ENCODE measurements around the gene HEATR5A. TPM values are rescaled to one million over a fixed set of nuclear protein-coding genes. Genes with fewer than 3 reads are reported as not detected.
A peak's percentile ranks its signal among the peaks of the same experiment; 100 is the strongest.

Gene HEATR5A
- total and polyA plus RNA-seq, 11 donors = 22.4 to 57.6 (median 45.5) TPM

GRCh38 chr14:31419179-31419966 lies 977 bp downstream of the HEATR5A start:
- Histone ChIP-seq H3K9me3 (no peaks in the 10 kb centered on the region), H3K4me3 (peak overlapping the region; percentile 73 to 98 (median 94)), H3K36me3 (no peaks in the 10 kb centered on the region), H3K27ac (peak overlapping the region; percentile 70 to 96 (median 90)), H3K27me3 (no peaks in the 10 kb centered on the region), H3K4me1 (peaks cover 0 to 31% (median 23%) of the 10 kb centered on the region in 12 donors)
- ATAC-seq (no peak), DNase-seq (no peak)
- no peak for TF ChIP-seq CTCF (IDR thresholded peaks at IDR 0.05)
- TF ChIP-seq POLR2A (IDR thresholded peaks at IDR 0.05) = no peak
- WGBS, 4 donors = 5 to 9% (median 9%) methylated on average over 9 of the region's 9 CpGs
- intact Hi-C loops (cut with DNase I) = loop anchor here in 1 of 10 donors (5.0 kb wide), 1 partner anchor 212 kb away; the partner anchor contains the start of gene HECTD1

GRCh38 chr14:31418440-31418839 lies 1.9 kb downstream of the HEATR5A start:
- Histone ChIP-seq H3K9me3 (no peaks in the 10 kb centered on the region), H3K4me3 (peak overlapping the region in 3 of 12 donors; percentile 4 to 95 (median 92)), H3K27me3 (no peaks in the 10 kb centered on the region), H3K4me1 (peaks cover 0 to 36% (median 25%) of the 10 kb centered on the region in 12 donors), H3K36me3 (no peaks in the 10 kb centered on the region), H3K27ac (peak overlapping the region in 4 of 12 donors; percentile 1 to 83 (median 7))
- TF ChIP-seq POLR2A (IDR thresholded peaks at IDR 0.05) (no peak), CTCF (IDR thresholded peaks at IDR 0.05) (no peak)
- DNase-seq (no peak), ATAC-seq (no peak)
- intact Hi-C loops (cut with DNase I) = loop anchor here in 1 of 10 donors (5.0 kb wide), 1 partner anchor 211 kb away; the partner anchor contains the start of gene HECTD1
- 50 to 67% (median 59%) methylated on average over 1 of the region's 1 CpG for WGBS, 4 donors

GRCh38 chr14:31414190-31414833 lies 6.0 kb downstream of the HEATR5A start:
- DNase-seq = no peak
- H3K9me3 ChIP-seq = no peaks in the 10 kb centered on the region
- 30 to 50% (median 40%) methylated on average over 1 of the region's 1 CpG for WGBS, 4 donors
- peaks cover 0 to 51% (median 30%) of the 10 kb centered on the region in 12 donors for H3K4me1 ChIP-seq
- H3K4me3 ChIP-seq = no peak overlapping the region
- ATAC-seq = no peak
- peak overlapping the region in 1 of 12 donors; percentile 18 for H3K27ac ChIP-seq
- H3K36me3 ChIP-seq = no peaks in the 10 kb centered on the region
- no peaks in the 10 kb centered on the region for H3K27me3 ChIP-seq
- no peak for TF ChIP-seq CTCF (IDR thresholded peaks at IDR 0.05)
- intact Hi-C loops (cut with DNase I) = no loop called here

DNA sequence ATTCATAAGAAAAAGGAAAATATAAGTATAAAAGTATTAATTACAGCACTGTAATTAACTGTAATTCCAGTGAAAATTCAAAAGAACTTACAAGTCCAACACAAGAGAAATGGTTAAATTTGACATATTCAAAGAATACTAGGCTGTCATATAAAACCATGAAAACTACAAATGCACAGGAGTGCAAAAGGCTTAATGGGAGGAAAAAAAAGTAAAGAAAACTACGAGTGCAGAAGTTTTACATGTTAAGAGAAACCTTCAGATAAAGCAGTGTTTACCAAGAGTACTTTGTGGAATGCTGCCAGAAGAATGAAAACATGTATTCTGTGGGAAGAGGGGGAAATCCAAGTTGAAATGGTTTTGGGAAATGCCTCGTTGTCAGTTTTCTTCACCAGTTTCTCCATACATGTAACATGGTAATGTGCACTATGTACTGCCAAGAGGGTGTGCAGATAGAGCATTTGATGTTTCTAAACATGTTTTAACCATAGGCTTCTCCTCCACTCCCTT lies 9.1 kb downstream of the HEATR5A start:
- intact Hi-C loops (cut with DNase I) = no loop called here
- no peaks in the 10 kb centered on the region for H3K9me3 ChIP-seq
- no peaks in the 10 kb centered on the region for H3K36me3 ChIP-seq
- no peaks in the 10 kb centered on the region for H3K27me3 ChIP-seq
- H3K27ac ChIP-seq = peak overlapping the region in 1 of 12 donors; percentile 17
- 16 to 27% (median 18%) methylated on average over 2 of the region's 2 CpGs for WGBS, 4 donors
- DNase-seq = no peak
- H3K4me1 ChIP-seq = peaks cover 0 to 36% (median 18%) of the 10 kb centered on the region in 12 donors
- peak in 1 of 4 donors; percentile 13 for ATAC-seq
- TF ChIP-seq POLR2A (IDR thresholded peaks at IDR 0.05) (no peak), CTCF (IDR thresholded peaks at IDR 0.05) (no peak)
- H3K4me3 ChIP-seq = peak overlapping the region in 1 of 12 donors; percentile 0
